ENCODE results near the gene LTBP2.

- TF ChIP-seq POLR2A (IDR thresholded peaks at IDR 0.05; ENCODE audit: low read length) (no peak), GATA1 (IDR thresholded peaks at IDR 0.05; ENCODE audit: low read depth, low read length) (no peak)
Observed at GRCh38 chr14:74511966-74512830, 99.8 kb downstream of the LTBP2 start.
